Measurements from ENCODE around the gene GALNT15.

GALNT15 gene

DNA sequence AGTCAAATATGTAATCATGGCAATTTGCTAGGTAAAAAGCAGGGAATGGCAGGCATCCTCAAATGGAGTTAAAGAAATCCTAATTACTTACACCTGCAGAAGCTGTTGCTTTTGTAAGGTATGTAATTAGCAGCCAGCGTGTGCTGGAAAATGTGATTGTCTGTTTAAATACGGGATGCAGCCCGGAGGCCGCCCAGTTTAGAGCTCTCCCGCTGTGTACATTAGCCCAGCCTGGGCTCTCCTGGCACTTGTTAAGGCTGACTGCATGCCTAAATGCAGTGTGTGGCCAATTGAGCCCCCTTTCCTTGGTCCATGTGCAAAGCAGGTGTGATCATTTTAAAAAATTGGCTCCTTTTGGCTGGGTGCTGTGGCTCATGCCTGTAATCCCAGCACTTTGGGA lies 81.2 kb downstream of the GALNT15 start:
- DNase-seq = no peak

DNA sequence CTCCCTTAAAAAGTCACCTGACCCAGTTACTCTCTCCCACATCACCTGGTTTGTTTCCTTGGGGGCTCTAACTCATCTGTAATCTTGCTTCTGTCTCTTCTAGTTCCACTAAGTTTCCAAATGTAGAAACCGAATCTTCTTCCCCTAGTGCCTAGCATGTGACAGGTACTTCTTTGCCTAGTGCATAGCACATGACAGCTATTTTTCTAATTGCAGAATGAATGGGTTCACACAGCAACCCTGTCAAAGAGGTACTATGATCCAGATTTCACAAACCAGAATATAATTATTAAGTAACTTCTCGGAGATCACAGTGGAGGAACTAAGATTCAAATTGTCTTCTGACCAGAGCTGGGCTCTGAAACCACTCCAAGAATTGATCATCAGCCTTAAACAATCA lies 82.8 kb downstream of the GALNT15 start:
- no peak for DNase-seq

DNA sequence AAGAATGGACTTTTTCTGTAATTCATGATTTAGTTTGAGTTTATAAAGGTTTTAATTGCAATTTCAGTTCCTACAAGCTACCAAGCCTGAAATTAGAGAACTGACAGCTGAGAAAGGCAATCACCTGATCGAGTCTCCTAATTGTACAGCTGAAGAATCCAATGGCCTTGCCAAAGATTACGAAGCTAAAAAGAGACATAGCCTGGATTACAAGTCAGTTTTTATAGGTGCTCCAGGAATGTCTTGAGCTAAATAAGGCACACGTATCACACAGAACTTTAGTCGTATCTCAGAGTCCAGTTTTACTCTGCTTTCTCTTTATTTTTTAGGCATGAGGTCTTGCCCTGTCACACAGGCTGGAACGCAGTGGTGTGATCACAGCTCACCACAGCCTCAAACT lies 83.7 kb downstream of the GALNT15 start:
- no peak for DNase-seq

DNA sequence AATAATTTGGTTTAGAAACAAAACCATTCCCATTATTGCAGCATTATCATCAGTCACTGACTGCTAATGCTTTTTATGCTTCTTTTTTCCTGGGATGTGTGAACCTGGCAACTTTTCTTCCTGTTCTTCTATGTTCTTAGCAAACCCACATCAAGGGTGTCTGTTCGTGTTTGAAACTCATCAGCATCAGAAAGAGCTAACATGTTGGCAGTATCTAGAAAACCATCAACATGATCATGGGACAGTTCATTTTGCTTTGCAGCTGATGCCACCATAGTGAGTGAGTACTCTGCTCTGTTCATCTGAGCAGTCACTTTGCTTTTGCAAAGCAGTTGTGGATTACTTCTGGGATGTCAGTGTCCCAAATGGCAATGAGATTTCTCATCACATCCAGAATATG lies 84.4 kb downstream of the GALNT15 start:
- DNase-seq = no peak

DNA sequence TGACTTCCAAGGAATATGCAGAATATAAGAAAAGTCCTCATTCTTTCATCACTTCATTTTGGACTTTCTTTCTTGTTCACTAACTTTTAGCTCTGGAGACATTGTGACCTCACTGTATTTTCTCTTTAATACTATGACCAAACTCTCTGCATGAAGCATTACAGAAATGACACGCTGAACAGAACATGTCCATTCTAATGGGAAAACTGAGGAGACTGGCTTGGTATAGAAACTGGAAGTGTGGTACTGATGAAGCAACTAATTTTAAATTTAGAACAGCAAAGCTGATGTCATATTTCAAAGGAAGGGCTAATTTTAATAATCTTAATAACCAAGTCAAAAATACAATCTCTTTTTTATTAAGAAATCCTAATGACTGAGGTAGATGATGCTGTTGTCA lies 85.6 kb downstream of the GALNT15 start:
- no peak for DNase-seq

GRCh38 chr3:16262174-16262573 lies 87.7 kb downstream of the GALNT15 start:
- DNase-seq = no peak

DNA sequence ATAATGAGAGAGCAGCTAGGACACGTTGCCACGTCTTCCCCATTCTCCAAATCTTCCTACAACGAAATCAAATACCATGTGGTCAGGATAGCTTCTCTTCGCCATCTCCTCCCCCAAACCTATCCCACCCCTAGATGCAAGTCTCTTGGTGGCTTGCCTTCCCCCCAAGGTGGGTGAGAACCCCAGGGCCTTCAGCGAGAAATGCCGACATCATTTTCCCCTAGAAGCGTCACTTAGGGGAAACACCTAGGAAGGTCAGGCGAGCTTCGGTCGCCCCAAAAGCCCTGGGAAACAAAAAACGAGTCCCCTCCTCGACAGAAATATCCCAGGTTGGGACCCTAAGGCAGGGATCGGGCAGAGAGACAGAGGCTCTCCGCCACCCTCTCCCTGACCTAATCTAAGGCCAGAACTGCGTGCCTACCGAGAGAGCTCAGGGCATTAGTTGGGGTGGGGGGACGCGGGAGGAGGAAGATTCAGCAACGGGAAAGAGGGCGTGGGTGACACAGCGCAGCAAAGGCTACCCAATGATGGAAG lies 89.8 kb downstream of the GALNT15 start:
- no peak for DNase-seq

- DNase-seq = peak; percentile 100
Measured at GRCh38 chr3:16264708-16265454, 90.4 kb downstream of the GALNT15 start, which contains the start of the genes DPH3 and OXNAD1. DPH3 (minus strand) TSS chr3:16264943; CDS start chr3:16264876, 67 bp downstream. OXNAD1 (plus strand) TSS chr3:16265212; CDS start chr3:16270953, 5,741 bp downstream.

DNA sequence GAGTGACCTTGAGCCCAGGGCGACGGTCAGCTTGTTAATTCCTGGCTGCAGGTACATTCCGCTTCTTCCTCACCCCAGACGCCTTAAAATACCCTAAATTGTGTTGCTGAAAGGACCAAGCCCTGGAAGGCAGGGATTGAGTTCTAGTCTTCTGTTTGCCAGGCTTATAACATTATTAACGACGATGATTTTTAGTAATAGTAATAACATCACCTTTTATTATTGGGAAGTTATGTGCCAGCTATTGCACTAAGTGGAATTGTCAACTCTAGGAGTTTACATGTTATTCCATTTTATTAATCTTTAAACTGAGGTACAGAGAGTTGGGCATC lies 90.9 kb downstream of the GALNT15 start:
- no peak for DNase-seq

DNA sequence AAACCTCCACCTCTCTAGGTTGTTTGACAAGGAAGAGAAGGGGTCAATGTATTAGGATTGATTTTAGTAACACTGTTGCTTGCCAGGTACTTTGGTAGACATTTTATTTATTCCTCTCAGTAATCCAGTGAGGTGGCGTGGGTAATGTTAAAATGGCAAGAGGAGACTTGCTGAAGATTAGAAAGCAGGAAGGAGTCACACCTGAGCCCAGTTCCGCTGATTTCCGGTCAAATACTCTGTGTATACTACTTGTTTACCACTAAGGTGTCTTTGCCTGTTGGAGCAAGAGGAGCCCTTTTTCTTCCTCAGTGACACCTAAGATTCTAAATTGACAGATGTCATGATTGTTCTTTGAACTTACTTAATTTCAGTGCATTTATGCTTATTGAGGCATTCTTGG lies 92.2 kb downstream of the GALNT15 start:
- DNase-seq = no peak

GRCh38 chr3:16270855-16271254 lies 96.4 kb downstream of the GALNT15 start:
- no peak for DNase-seq

- DNase-seq = no peak
Measured at GRCh38 chr3:16272588-16272987, 98.1 kb downstream of the GALNT15 start.

- DNase-seq = no peak
Measured at GRCh38 chr3:16273867-16274266, 99.4 kb downstream of the GALNT15 start.

- DNase-seq = no peak
Measured at GRCh38 chr3:16277471-16277870, 103.0 kb downstream of the GALNT15 start.

DNA sequence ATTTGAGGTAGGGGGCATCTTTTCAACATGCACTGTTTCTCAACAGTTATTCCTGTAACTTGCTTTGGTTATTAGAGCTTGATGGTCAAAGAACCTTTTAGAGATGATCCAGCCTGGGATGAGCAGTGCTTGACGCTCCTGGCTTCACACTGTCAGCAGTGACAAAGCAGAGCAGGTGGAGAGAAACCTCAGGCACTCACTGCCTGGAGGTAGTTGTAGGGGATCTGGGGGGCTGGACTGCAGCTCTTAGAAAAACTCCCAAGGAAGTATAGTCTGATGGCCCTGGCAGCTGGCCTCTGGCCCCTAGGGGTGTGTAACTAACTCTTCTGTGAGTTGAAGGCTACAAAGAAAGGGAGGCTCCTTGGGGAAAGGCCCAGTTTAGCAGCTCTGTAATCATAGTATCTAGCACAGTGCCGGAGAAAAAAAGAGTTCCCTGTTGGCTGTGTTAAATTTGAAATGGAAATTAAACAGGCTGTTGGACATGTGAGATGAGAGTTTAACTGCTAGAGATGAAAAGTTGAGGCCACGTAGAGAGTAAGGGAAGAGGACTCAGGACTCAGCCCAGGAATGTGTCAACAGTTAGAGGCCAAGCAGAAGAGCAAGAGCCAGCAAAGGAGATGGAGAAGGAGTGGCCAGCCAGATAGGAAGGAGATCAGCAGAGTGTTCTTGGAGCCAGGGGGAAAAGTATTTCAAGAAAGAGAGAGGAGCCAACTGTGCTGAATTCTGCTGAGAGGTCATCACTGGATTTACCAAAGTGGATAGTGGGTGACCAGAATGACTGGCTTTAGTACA lies 104.7 kb downstream of the GALNT15 start:
- no peak for DNase-seq

GRCh38 chr3:16280671-16281070 lies 106.2 kb downstream of the GALNT15 start:
- DNase-seq = no peak

All from kidney glomerular epithelial cell (primary cell).